Neural cell (in vitro differentiated cells): ENCODE measurements around the gene CACNA1B. TPM values are rescaled to one million over a fixed set of nuclear protein-coding genes. Genes with fewer than 3 reads are reported as not detected.

Source experiments
- H2AFZ ChIP-seq: fragments of 200-600, 300-800 bp; sonication (generic), shearing (Covaris generic); 2 replicates; pipeline ENCODE4 v1.6.0; 2014; ENCODE audit warnings: low read depth, mild to moderate bottlenecking, antibody characterized with exemption, low read length, moderate library complexity
- H3F3A ChIP-seq: fragments of 200-600 bp; shearing (Covaris generic); 2 replicates; pipeline ENCODE4 v1.6.1; 2016; ENCODE audit warnings: mild to moderate bottlenecking, moderate library complexity, mixed read lengths, antibody characterized with exemption, low read length; ENCODE audit not compliant: insufficient read depth, poor library complexity, severe bottlenecking
- H3K27ac ChIP-seq: fragments of 200-600, 300-800 bp; sonication (generic), shearing (Covaris generic); 2 replicates; pipeline ENCODE4 v1.5.1; 2014; ENCODE audit warnings: mild to moderate bottlenecking, low read length, moderate library complexity
- H3K27me3 ChIP-seq: fragments of 300-800, 200-600 bp; sonication (generic), shearing (Covaris generic); 2 replicates; pipeline ENCODE4 v1.6.0; 2014; ENCODE audit warnings: mild to moderate bottlenecking, low read depth, low read length, moderate library complexity; ENCODE audit not compliant: insufficient read depth
- H3K36me3 ChIP-seq: fragments of 300-800, 200-600 bp; sonication (generic), shearing (Covaris generic); 2 replicates; pipeline ENCODE4 v1.5.1; 2014; ENCODE audit warnings: mild to moderate bottlenecking, antibody characterized with exemption, low read length, moderate library complexity; ENCODE audit not compliant: insufficient read depth
- H3K4me2 ChIP-seq: fragments of 300-800, 200-600 bp; sonication (generic), shearing (Covaris generic); 2 replicates; pipeline ENCODE4 v1.6.0; 2014; ENCODE audit warnings: mild to moderate bottlenecking, low read length
- H3K4me3 ChIP-seq: fragments of 300-800, 200-600 bp; sonication (generic), shearing (Covaris generic); 2 replicates; pipeline ENCODE4 v1.5.1; 2014; ENCODE audit warnings: mild to moderate bottlenecking, low read length, moderate library complexity
- H3K79me2 ChIP-seq: fragments of 200-600 bp; shearing (Covaris generic); replicated peaks from 2 replicates; pipeline ENCODE4 v1.6.0; 2014; ENCODE audit warnings: mild to moderate bottlenecking, low read length, moderate library complexity; ENCODE audit not compliant: insufficient read depth
- H3K9ac ChIP-seq: fragments of 300-800, 200-600 bp; sonication (generic), shearing (Covaris generic); 2 replicates; pipeline ENCODE4 v1.6.1; 2016; ENCODE audit warnings: mild to moderate bottlenecking, low read length, mixed read lengths
- H3K9me2 ChIP-seq: fragments of 200-600 bp; shearing (Covaris generic); 2 replicates; pipeline ENCODE4 v1.6.1; 2016; ENCODE audit warnings: mild to moderate bottlenecking, low read length, mixed read lengths; ENCODE audit not compliant: insufficient read depth
- H3K9me3 ChIP-seq: fragments of 200-600, 300-800 bp; sonication (generic), shearing (Covaris generic); 2 replicates; pipeline ENCODE4 v1.6.1; 2016; ENCODE audit warnings: mild to moderate bottlenecking, mixed run types, low read length, moderate library complexity, mixed read lengths
- H4K20me1 ChIP-seq: fragments of 200-600 bp; shearing (Covaris generic); 2 replicates; pipeline ENCODE4 v1.6.1; 2016; ENCODE audit warnings: mild to moderate bottlenecking, mixed run types; ENCODE audit not compliant: insufficient read depth
- CTCF ChIP-seq: fragments of 450-650 bp; IDR thresholded peaks from 2 replicates; pipeline ENCODE4 v1.5.1; 2014; ENCODE audit warnings: antibody characterized with exemption, mild to moderate bottlenecking, moderate library complexity; ENCODE audit not compliant: poor library complexity, severe bottlenecking
- EP300 ChIP-seq: fragments of 450-650 bp; conservative IDR thresholded peaks from 2 replicates; pipeline ENCODE4 v1.6.1; 2014; ENCODE audit warnings: antibody characterized with exemption, mild to moderate bottlenecking, moderate library complexity; ENCODE audit not compliant: poor library complexity, severe bottlenecking
- EZH2 ChIP-seq: fragments of 200-600, 300-800 bp; shearing (Covaris generic), sonication (generic); IDR thresholded peaks from 2 replicates; pipeline ENCODE4 v1.6.1; 2014; ENCODE audit warnings: antibody characterized with exemption, low read length, borderline replicate concordance, mild to moderate bottlenecking; ENCODE audit not compliant: insufficient read depth, poor library complexity, severe bottlenecking
- MXI1 ChIP-seq: fragments of 450-650 bp; conservative IDR thresholded peaks from 2 replicates; pipeline ENCODE4 v1.6.1; 2014; ENCODE audit warnings: antibody characterized with exemption, mild to moderate bottlenecking; ENCODE audit not compliant: poor library complexity, severe bottlenecking
- POLR2AphosphoS5 ChIP-seq: IDR thresholded peaks from 2 replicates; pipeline ENCODE4 v1.6.1; 2012
- RAD21 ChIP-seq: fragments of 450-650 bp; conservative IDR thresholded peaks from 2 replicates; pipeline ENCODE4 v1.6.1; 2014; ENCODE audit warnings: antibody characterized with exemption, mild to moderate bottlenecking, moderate library complexity
- REST ChIP-seq: IDR thresholded peaks from 2 replicates; pipeline ENCODE4 v1.6.1; 2012; ENCODE audit warnings: borderline replicate concordance
- SMC3 ChIP-seq: fragments of 450-650 bp; conservative IDR thresholded peaks from 2 replicates; pipeline ENCODE4 v1.6.1; 2014; ENCODE audit warnings: antibody characterized with exemption, mild to moderate bottlenecking, moderate library complexity; ENCODE audit not compliant: poor library complexity
- TAF1 ChIP-seq: IDR thresholded peaks from 2 replicates; pipeline ENCODE4 v1.6.1; 2012; ENCODE audit warnings: low read depth
- polyA plus RNA-seq: library from polyadenylated mRNA; depleted of rRNA; stranded (reverse); fragments of >200 nt; gene quantifications from 2 replicates; pipeline ENCODE4 v1.2.3, GENCODE V29; 2014

CACNA1B gene
- polyA plus RNA-seq, 1 donor from 2014 or later = 5.8 TPM

GRCh38 chr9:138119202-138120027 lies 241.8 kb downstream of the CACNA1B start:
- no peaks in the 10 kb centered on the region for H3K79me2 ChIP-seq
- peaks cover 9% of the 10 kb centered on the region for H3K9me3 ChIP-seq
- TF ChIP-seq RAD21 (no peak), EZH2 (no peak), EP300 (no peak), POLR2AphosphoS5 (no peak), REST (no peak), SMC3 (no peak), MXI1 (no peak), TAF1 (no peak), CTCF (no peak)
- no peaks in the 10 kb centered on the region for H3K27me3 ChIP-seq
- H3K36me3 ChIP-seq = peaks cover 7% of the 10 kb centered on the region
- no peaks in the 10 kb centered on the region for H4K20me1 ChIP-seq
- no peak overlapping the region for H3K27ac ChIP-seq
- H3K4me2 ChIP-seq = no peak overlapping the region
- H3K9ac ChIP-seq = no peak overlapping the region
- no peak overlapping the region for H2AFZ ChIP-seq
- H3K9me2 ChIP-seq = no peaks in the 10 kb centered on the region
- no peaks in the 10 kb centered on the region for H3F3A ChIP-seq
- H3K4me3 ChIP-seq = no peak overlapping the region

- no peaks in the 10 kb centered on the region for H3K79me2 ChIP-seq
- no peak overlapping the region for H3K9ac ChIP-seq
- no peak overlapping the region for H3K4me2 ChIP-seq
- H3K27me3 ChIP-seq = no peaks in the 10 kb centered on the region
- peaks cover 9% of the 10 kb centered on the region for H3K9me3 ChIP-seq
- H3K36me3 ChIP-seq = peaks cover 7% of the 10 kb centered on the region
- no peak overlapping the region for H3K4me3 ChIP-seq
- H2AFZ ChIP-seq = no peak overlapping the region
- no peaks in the 10 kb centered on the region for H3K9me2 ChIP-seq
- H3K27ac ChIP-seq = no peak overlapping the region
- H3F3A ChIP-seq = no peaks in the 10 kb centered on the region
- no peaks in the 10 kb centered on the region for H4K20me1 ChIP-seq
- TF ChIP-seq CTCF (no peak), SMC3 (no peak), RAD21 (no peak), EP300 (no peak), MXI1 (no peak), TAF1 (no peak), REST (no peak), POLR2AphosphoS5 (no peak), EZH2 (no peak)
Measured at GRCh38 chr9:138120072-138120471, 242.5 kb downstream of the CACNA1B start.
